ENCODE results near the gene MCMBP.

- TF ChIP-seq CTCF (conservative IDR thresholded peaks at IDR 0.05; ENCODE audit: low read length) (no peak), EZH2phosphoT487 (IDR thresholded peaks at IDR 0.05; ENCODE audit: borderline replicate concordance, low read depth, low read length) (no peak)
Observed at GRCh38 chr10:119786117-119786769, 86.4 kb downstream of the MCMBP start.
